ENCODE data around the gene HOOK1. TPM values are rescaled to one million over a fixed set of nuclear protein-coding genes. Genes with fewer than 3 reads are reported as not detected.
"Not testable (repeated sequence)": the region's sequence is repeated elsewhere in the genome, so short reads cannot be mapped to it uniquely, and the experiment has no call there.

Gene HOOK1
- total RNA-seq, 1 donor from 2014 or later = 4.0 TPM

GRCh38 chr1:59845091-59845490 lies 30.3 kb downstream of the HOOK1 start:
- TF ChIP-seq CTCF (IDR thresholded peaks at IDR 0.05; ENCODE audit: borderline replicate concordance) = no peak
- Histone ChIP-seq H3K4me3 (no peak overlapping the region), H3K27me3 (ENCODE audit: low read depth) (no peaks in the 10 kb centered on the region), H3K9me3 (replicated peaks) (no peaks in the 10 kb centered on the region), H3K27ac (replicated peaks) (no peak overlapping the region), H3K36me3 (no peaks in the 10 kb centered on the region), H3K4me1 (no peaks in the 10 kb centered on the region)
- intact Hi-C loops (cut with micrococcal nuclease) = no loop called here
- no peak for DNase-seq

GRCh38 chr1:59846209-59846894 lies 31.6 kb downstream of the HOOK1 start:
- Histone ChIP-seq H3K4me1 (no peaks in the 10 kb centered on the region), H3K4me3 (no peak overlapping the region), H3K9me3 (replicated peaks) (no peaks in the 10 kb centered on the region), H3K27ac (replicated peaks) (no peak overlapping the region), H3K36me3 (no peaks in the 10 kb centered on the region), H3K27me3 (ENCODE audit: low read depth) (no peaks in the 10 kb centered on the region)
- no peak for DNase-seq
- intact Hi-C loops (cut with micrococcal nuclease) = no loop called here
- TF ChIP-seq CTCF (IDR thresholded peaks at IDR 0.05; ENCODE audit: borderline replicate concordance) = no peak

- intact Hi-C loops (cut with micrococcal nuclease) = no loop called here
- H3K4me3 ChIP-seq = no peak overlapping the region
These were observed 32.1 kb downstream of the HOOK1 start for GRCh38 chr1:59846895-59847282.

GRCh38 chr1:59852117-59852516 lies 37.4 kb downstream of the HOOK1 start:
- intact Hi-C loops (cut with micrococcal nuclease) = no loop called here
- H3K27me3 ChIP-seq (ENCODE audit: low read depth) = no peaks in the 10 kb centered on the region
- TF ChIP-seq CTCF (IDR thresholded peaks at IDR 0.05; ENCODE audit: borderline replicate concordance) = no peak
- H3K27ac ChIP-seq (replicated peaks) = no peak overlapping the region
- H3K9me3 ChIP-seq (replicated peaks) = peaks cover 7% of the 10 kb centered on the region
- no peak overlapping the region for H3K4me3 ChIP-seq
- DNase-seq = no peak
- peaks cover 9% of the 10 kb centered on the region for H3K4me1 ChIP-seq
- no peaks in the 10 kb centered on the region for H3K36me3 ChIP-seq

More at GRCh38 chr1:59846895-59847282, 32.1 kb downstream of the HOOK1 start:
- H3K9me3 ChIP-seq (replicated peaks) = no peaks in the 10 kb centered on the region
- TF ChIP-seq CTCF (IDR thresholded peaks at IDR 0.05; ENCODE audit: borderline replicate concordance) = no peak
- no peaks in the 10 kb centered on the region for H3K27me3 ChIP-seq (ENCODE audit: low read depth)
- no peaks in the 10 kb centered on the region for H3K36me3 ChIP-seq
- no peak for DNase-seq
- H3K4me1 ChIP-seq = no peaks in the 10 kb centered on the region
- no peak overlapping the region for H3K27ac ChIP-seq (replicated peaks)

GRCh38 chr1:59855297-59855696 lies 40.5 kb downstream of the HOOK1 start:
- intact Hi-C loops (cut with micrococcal nuclease); H3K27me3 ChIP-seq (ENCODE audit: low read depth); DNase-seq; H3K4me3 ChIP-seq; H3K36me3 ChIP-seq; H3K27ac ChIP-seq (replicated peaks); H3K9me3 ChIP-seq (replicated peaks): not testable (repeated sequence)
- peaks cover 15% of the 10 kb centered on the region for H3K4me1 ChIP-seq

- Histone ChIP-seq H3K27me3 (ENCODE audit: low read depth) (no peaks in the 10 kb centered on the region), H3K4me3 (peak overlapping the region; percentile 9), H3K27ac (replicated peaks) (peak overlapping the region; percentile 62), H3K9me3 (replicated peaks) (peaks cover 7% of the 10 kb centered on the region), H3K4me1 (peaks cover 15% of the 10 kb centered on the region), H3K36me3 (no peaks in the 10 kb centered on the region)
- no peak for DNase-seq
- TF ChIP-seq CTCF (IDR thresholded peaks at IDR 0.05; ENCODE audit: borderline replicate concordance) = no peak
- intact Hi-C loops (cut with micrococcal nuclease) = no loop called here
These were observed 42.1 kb downstream of the HOOK1 start for GRCh38 chr1:59856725-59857338.

All from left ventricle myocardium inferior (tissue), 1 donor.